T-helper 2 cell treated with Interferon-gamma antibody and Interleukin-4, amounts not matched to agents 100 ng/mL and 5 ng/mL, for 36 hours (primary cell): ENCODE results near the gene MSI2. TPM values are rescaled to one million over a fixed set of nuclear protein-coding genes. Genes with fewer than 3 reads are reported as not detected.

Source experiments
- intact Hi-C: fragments of 100-400 bp; cut with micrococcal nuclease; formaldehyde crosslinking; loops from one replicate; pipeline ENCODE4 v1.15.1; 2023
- total RNA-seq: library from RNA; stranded (reverse); gene quantifications from 2 replicates; pipeline ENCODE4 v1.2.3, GENCODE V29; 2022

MSI2 gene
- total RNA-seq, 1 donor from 2014 or later = 140 TPM

- intact Hi-C loops = no loop called here
Measured at GRCh38 chr17:57338257-57338914, 82.1 kb downstream of the MSI2 start.

- intact Hi-C loops = no loop called here
Measured at GRCh38 chr17:57340160-57340981, 84.0 kb downstream of the MSI2 start.

- intact Hi-C loops = no loop called here
Measured at GRCh38 chr17:57341611-57342540, 85.6 kb downstream of the MSI2 start.

- intact Hi-C loops = no loop called here
Measured at GRCh38 chr17:57342963-57343589, 86.8 kb downstream of the MSI2 start.

GRCh38 chr17:57343717-57344116, 87.4 kb downstream of the MSI2 start:
- intact Hi-C loops = no loop called here

GRCh38 chr17:57344261-57344660, 87.9 kb downstream of the MSI2 start:
- intact Hi-C loops = no loop called here

- intact Hi-C loops = loop anchor here (10.0 kb wide), 1 partner anchor 395 kb away; the partner anchor contains the start of gene CCDC182
Measured at GRCh38 chr17:57349541-57350247, 93.4 kb downstream of the MSI2 start.

- intact Hi-C loops = loop anchor here (10.0 kb wide), 1 partner anchor 395 kb away; the partner anchor contains the start of gene CCDC182
Measured at GRCh38 chr17:57350266-57350665, 93.9 kb downstream of the MSI2 start.

GRCh38 chr17:57352665-57353175, 96.4 kb downstream of the MSI2 start:
- intact Hi-C loops = loop anchor here (10.0 kb wide), 1 partner anchor 392 kb away; the partner anchor contains the start of gene CCDC182

- intact Hi-C loops = loop anchor here (10.0 kb wide), 1 partner anchor 390 kb away; the partner anchor contains the start of gene CCDC182
Measured at GRCh38 chr17:57354673-57355072, 98.3 kb downstream of the MSI2 start.

GRCh38 chr17:57355090-57355859, 99.0 kb downstream of the MSI2 start:
- intact Hi-C loops = loop anchor here (10.0 kb wide), 1 partner anchor 390 kb away; the partner anchor contains the start of gene CCDC182

GRCh38 chr17:57356153-57356718, 99.9 kb downstream of the MSI2 start:
- intact Hi-C loops = loop anchor here (10.0 kb wide), 1 partner anchor 389 kb away; the partner anchor contains the start of gene CCDC182

- intact Hi-C loops = loop anchor here (10.0 kb wide), 1 partner anchor 388 kb away; the partner anchor contains the start of gene CCDC182
Measured at GRCh38 chr17:57356719-57357391, 100.5 kb downstream of the MSI2 start.

GRCh38 chr17:57357392-57357784, 101.1 kb downstream of the MSI2 start:
- intact Hi-C loops = loop anchor here (10.0 kb wide), 1 partner anchor 387 kb away; the partner anchor contains the start of gene CCDC182

- intact Hi-C loops = loop anchor here (10.0 kb wide), 1 partner anchor 387 kb away; the partner anchor contains the start of gene CCDC182
Measured at GRCh38 chr17:57357830-57358430, 101.6 kb downstream of the MSI2 start.

- intact Hi-C loops = no loop called here
Measured at GRCh38 chr17:57360266-57360665, 103.9 kb downstream of the MSI2 start.

- intact Hi-C loops = no loop called here
Measured at GRCh38 chr17:57362797-57363556, 106.7 kb downstream of the MSI2 start.
